ENCODE measurements around the gene BAZ2B.

- no peak for TF ChIP-seq CTCF (IDR thresholded peaks at IDR 0.05; ENCODE audit: borderline replicate concordance, extremely low read depth, low read length, poor library complexity, severe bottlenecking)
- no peak for TF ChIP-seq EZH2 (IDR thresholded peaks at IDR 0.05; ENCODE audit: borderline replicate concordance, low read depth, low read length, severe bottlenecking)
Measured at GRCh38 chr2:159427048-159427447, 189.3 kb downstream of the BAZ2B start.
